Stimulated activated CD4-positive, alpha-beta T cell treated with anti-CD3 and anti-CD28 coated beads, Interleukin-4, amount 100 ng/mL, for 4 hours (primary cell): ENCODE results near the gene GALNT17.

Source experiments
- DNase-seq, 2 experiments: peaks; one replicate each; pipeline ENCODE4 v3.0.0-alpha.2; 2020

Gene GALNT17

DNA sequence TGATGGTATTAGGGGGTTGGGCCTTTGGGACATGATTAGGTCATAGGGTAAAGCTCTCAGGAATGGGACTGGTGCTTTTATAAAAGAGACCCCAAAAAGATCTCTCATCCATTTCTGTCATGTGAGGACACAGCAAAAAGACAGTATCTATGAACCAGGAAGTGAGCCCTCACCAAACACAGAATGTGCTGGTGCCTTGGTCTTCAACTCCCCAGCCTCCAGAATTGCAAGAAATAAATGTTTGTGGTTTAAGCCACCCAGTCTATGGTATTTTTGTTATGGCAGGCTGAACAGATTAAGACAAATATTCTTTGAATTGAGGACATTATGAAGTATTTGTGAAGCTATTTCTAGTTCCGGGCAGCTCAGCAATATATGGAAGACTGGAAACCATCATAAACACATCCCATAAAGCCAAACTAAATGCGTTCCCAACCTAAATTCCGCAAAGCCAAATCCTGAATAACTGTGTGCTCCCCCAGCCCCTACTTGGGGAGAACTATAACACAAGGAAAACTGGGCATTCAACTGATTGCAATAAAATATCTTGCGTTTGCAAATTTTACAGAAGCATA, 153.7 kb downstream of the GALNT17 start:
- DNase-seq, result no peak

GRCh38 chr7:71286336-71286735, 154.4 kb downstream of the GALNT17 start:
- no peak for DNase-seq

GRCh38 chr7:71286924-71287323, 155.0 kb downstream of the GALNT17 start:
- DNase-seq, result no peak

DNA sequence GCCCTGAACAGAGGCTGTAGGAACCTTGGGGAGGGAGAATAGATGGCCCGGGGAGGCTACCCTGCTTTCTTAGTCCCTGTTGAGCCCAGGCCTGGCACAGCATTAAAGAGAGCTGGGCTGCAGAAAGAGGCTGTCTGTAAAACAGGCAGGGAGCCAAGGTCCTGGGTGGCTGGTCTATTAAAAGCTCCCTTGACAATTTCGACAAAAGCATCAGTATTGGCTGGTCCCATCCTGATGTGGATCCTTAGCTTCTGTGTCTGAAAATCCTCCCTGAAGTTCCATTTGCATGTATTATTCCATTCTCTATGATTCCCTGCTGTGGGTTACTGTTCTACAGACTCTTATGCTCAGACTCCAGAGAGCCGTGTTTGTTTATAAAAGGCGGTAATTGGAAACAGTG, 158.5 kb downstream of the GALNT17 start:
- DNase-seq, result no peak

GRCh38 chr7:71298378-71298777, 166.4 kb downstream of the GALNT17 start:
- DNase-seq, result no peak

DNA sequence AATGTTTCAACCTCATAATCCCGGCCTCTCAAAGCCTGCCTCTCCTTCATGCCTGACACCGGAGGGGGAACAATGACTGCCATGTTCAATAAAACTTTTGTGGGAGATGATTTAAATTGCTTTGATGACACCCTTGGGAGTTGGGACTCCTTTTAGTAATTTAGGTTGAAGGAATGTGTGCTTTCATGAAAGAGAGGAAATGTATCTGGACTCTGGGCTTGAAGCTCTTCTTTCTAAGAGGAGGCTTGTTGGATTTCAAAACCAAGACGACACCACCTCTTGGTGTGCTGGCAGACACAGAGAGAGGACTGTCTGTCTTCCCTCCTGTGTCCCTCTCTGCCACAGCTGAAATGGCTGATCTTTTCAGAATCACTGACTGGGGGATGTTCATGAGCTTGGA, 168.1 kb downstream of the GALNT17 start:
- DNase-seq, result no peak

DNA sequence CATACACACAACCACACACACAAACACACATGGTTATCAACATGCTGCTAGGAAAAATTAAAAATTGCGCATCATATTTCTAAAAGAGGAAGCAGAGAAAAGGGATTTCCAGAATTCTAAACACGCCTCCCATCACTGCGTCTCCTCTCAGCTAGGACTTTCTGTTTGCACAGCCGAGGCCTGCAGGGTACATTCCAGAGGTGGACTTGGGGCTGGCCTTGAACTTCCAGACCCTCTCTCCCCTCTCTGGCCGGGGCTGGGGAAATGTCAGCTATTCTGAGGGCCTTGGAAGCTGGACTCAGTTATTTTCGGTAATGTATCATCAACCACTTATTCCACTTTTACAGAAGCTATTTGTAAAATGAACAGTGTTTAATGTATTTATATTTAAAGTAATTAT, 168.7 kb downstream of the GALNT17 start:
- no peak for DNase-seq

GRCh38 chr7:71301167-71301566, 169.2 kb downstream of the GALNT17 start:
- DNase-seq, result no peak

GRCh38 chr7:71303566-71303965, 171.6 kb downstream of the GALNT17 start:
- no peak for DNase-seq

- no peak for DNase-seq
Measured at GRCh38 chr7:71308096-71308495, 176.2 kb downstream of the GALNT17 start.

DNA sequence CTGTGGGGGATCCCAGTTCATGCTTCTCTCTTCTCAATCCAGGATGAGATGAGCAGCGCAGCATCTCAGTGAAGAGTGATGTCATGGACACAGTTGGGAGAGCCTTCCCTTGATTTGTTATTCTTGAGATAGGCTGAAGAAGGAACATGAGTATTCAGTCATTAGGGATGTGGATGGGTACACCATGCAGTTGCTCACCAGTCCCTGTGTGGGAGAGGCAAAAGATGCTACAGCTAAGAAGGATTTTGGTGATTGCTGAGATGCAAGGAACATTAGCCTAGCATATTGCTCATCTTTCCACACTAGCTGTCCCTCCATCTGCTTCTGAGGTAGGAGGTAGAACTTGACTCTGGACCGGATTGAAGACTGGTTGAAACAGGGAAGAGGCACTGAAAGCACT, 179.6 kb downstream of the GALNT17 start:
- no peak for DNase-seq

- no peak for DNase-seq
Measured at GRCh38 chr7:71312755-71313490, 181.0 kb downstream of the GALNT17 start.

- DNase-seq, result no peak
Measured at GRCh38 chr7:71313553-71313952, 181.6 kb downstream of the GALNT17 start.

- no peak for DNase-seq
Measured at GRCh38 chr7:71320916-71321315, 189.0 kb downstream of the GALNT17 start.

DNA sequence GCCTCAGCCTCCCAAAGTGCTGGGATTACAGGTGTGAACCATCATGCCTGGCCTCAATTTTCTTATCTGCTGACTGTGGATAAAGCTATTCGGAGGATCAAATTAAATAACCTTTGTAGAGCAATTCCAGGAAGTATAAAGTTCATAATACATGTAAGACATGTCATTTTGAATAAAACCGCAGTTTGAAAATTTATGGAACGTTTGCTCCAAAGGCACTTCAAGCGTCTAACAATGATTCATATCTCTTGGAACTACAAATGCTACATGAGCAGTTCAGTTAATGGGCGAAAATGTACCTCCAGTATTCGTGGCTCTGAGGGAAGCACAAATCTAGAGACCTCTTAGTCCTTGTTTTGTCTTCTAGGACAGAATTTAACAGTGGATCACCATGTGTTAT, 190.3 kb downstream of the GALNT17 start:
- no peak for DNase-seq

- DNase-seq, result no peak
Measured at GRCh38 chr7:71323726-71324125, 191.8 kb downstream of the GALNT17 start.

GRCh38 chr7:71325151-71325550, 193.2 kb downstream of the GALNT17 start:
- DNase-seq, result no peak

DNA sequence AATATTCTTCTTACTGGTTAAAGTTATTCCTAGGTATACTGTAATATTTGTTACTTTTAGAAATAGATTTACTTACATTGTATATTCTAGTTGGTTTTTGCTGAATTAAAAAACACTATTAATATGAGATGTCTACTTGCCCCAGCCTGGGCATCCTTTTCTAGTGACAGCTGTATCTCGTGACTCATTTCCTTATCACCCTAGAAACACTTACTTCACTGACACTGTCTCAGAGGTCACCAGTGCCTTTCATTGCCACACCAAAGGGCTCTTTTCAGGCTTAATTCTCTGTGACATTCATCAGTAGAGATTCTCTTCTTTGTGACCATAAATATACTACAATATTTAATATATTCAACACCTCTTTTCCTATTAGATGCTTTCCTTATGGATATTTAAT, 194.7 kb downstream of the GALNT17 start:
- no peak for DNase-seq

DNA sequence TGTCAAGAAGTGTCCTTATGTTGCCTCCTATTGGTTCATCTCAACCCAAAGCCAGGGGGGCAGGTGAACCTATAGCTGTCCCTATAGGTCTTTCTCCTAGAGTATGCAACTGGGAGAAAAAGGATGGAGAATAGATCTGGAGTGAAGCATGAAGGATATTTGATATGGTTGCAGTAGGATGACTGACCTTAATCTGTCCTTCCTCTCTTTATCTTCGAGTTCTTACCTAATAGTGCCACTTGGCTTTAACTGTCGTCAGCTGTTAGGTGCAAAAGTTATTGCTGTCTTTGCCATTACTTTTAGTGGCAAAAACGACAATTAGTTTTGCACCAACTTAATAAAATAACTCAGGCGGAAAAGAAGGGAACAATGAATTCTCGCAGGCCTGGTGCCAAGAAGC, 196.0 kb downstream of the GALNT17 start:
- DNase-seq, result no peak

GRCh38 chr7:71329030-71329660, 197.2 kb downstream of the GALNT17 start:
- no peak for DNase-seq

DNA sequence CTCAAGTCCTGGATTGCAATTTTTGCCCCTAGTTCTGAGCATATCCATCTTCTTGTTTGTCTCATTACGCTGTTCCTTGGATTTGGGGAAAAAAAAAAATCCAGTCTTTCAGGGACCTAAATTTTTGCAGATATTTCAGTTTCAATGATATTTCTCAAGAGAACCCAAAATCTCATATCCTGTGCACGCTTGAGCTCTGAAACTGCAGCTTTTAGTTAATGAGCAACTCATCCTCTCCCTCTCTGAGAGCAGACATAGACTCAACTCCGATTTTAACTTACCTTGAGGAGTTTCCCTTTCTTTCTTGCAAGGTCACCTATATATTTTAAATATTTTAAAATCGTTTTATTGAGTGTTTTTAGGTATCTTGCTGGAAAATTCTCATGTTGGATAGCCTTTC, 200.3 kb downstream of the GALNT17 start:
- no peak for DNase-seq

GRCh38 chr7:71334541-71334940, 202.6 kb downstream of the GALNT17 start:
- no peak for DNase-seq

- DNase-seq, result no peak
Measured at GRCh38 chr7:71338866-71339265, 206.9 kb downstream of the GALNT17 start.

GRCh38 chr7:71339924-71340323, 208.0 kb downstream of the GALNT17 start:
- DNase-seq, result no peak

- no peak for DNase-seq
Measured at GRCh38 chr7:71342202-71342601, 210.3 kb downstream of the GALNT17 start.
